ENCODE measurements around the gene GH2.
"Not testable (repeated sequence)": the region's sequence is repeated elsewhere in the genome, so short reads cannot be mapped to it uniquely, and the experiment has no call there.

GH2 gene

GRCh38 chr17:63874061-63874626 lies 7.6 kb downstream of the GH2 start:
- H3K27me3 ChIP-seq (ENCODE audit: control insufficient read depth in 1 of 2, insufficient read depth in 1 of 2, low read length in 2 of 2) = peaks cover 0 to 11% of the 10 kb centered on the region in 2 experiments
- not testable (repeated sequence) for H3K4ac ChIP-seq (ENCODE audit: low read depth in 1 of 2, low read length in 2 of 2); H3K18ac ChIP-seq (ENCODE audit: low read depth in 1 of 2, low read length in 2 of 2); H2BK15ac ChIP-seq (ENCODE audit: low read depth, poor library complexity, severe bottlenecking); H3K4me1 ChIP-seq (ENCODE audit: control insufficient read depth, insufficient read depth, low read depth, low read length); H3K4me2 ChIP-seq (ENCODE audit: low read length, poor library complexity, severe bottlenecking); H2BK12ac ChIP-seq (ENCODE audit: low read length in 2 of 2); H2AFZ ChIP-seq (ENCODE audit: low read depth, low read length); H3K4me3 ChIP-seq (ENCODE audit: insufficient read depth in 1 of 2, low read depth in 1 of 2, low read length in 2 of 2); H3K36me3 ChIP-seq (ENCODE audit: control insufficient read depth in 1 of 2, insufficient read depth in 2 of 2, low read depth in 1 of 2, low read length in 2 of 2); DNase-seq; H2BK5ac ChIP-seq (ENCODE audit: low read depth, low read length, poor library complexity, severe bottlenecking); H4K8ac ChIP-seq (ENCODE audit: low read length); H3K14ac ChIP-seq (ENCODE audit: low read length in 2 of 2); H3K9me3 ChIP-seq (ENCODE audit: control insufficient read depth, low read length); H3K27ac ChIP-seq (ENCODE audit: low read length, poor library complexity, severe bottlenecking); H2BK120ac ChIP-seq (ENCODE audit: low read depth, low read length); H4K91ac ChIP-seq (ENCODE audit: low read length); H3K79me1 ChIP-seq (replicated peaks; ENCODE audit: low read length, poor library complexity, severe bottlenecking); H2AK5ac ChIP-seq (ENCODE audit: low read length, severe bottlenecking); H3K23ac ChIP-seq (ENCODE audit: low read length in 2 of 2); H3K9ac ChIP-seq (ENCODE audit: low read length)
- WGBS = 70% methylated on average over 3 of the region's 8 CpGs

GRCh38 chr17:63873577-63873976 lies 8.2 kb downstream of the GH2 start, which contains the start of gene CSH2:
CSH2 (minus strand) TSS chr17:63873677; CDS start chr17:63873614, 63 bp downstream.
- not testable (repeated sequence) for H3K9ac ChIP-seq (ENCODE audit: low read length); H3K4ac ChIP-seq (ENCODE audit: low read depth in 1 of 2, low read length in 2 of 2); H3K36me3 ChIP-seq (ENCODE audit: control insufficient read depth in 1 of 2, insufficient read depth in 2 of 2, low read depth in 1 of 2, low read length in 2 of 2); H3K9me3 ChIP-seq (ENCODE audit: control insufficient read depth, low read length); H4K8ac ChIP-seq (ENCODE audit: low read length); H2BK120ac ChIP-seq (ENCODE audit: low read depth, low read length); H3K23ac ChIP-seq (ENCODE audit: low read length in 2 of 2); H3K4me3 ChIP-seq (ENCODE audit: insufficient read depth in 1 of 2, low read depth in 1 of 2, low read length in 2 of 2); H3K79me1 ChIP-seq (replicated peaks; ENCODE audit: low read length, poor library complexity, severe bottlenecking); H2AFZ ChIP-seq (ENCODE audit: low read depth, low read length); H3K4me2 ChIP-seq (ENCODE audit: low read length, poor library complexity, severe bottlenecking); H3K14ac ChIP-seq (ENCODE audit: low read length in 2 of 2); H2BK12ac ChIP-seq (ENCODE audit: low read length in 2 of 2); H4K91ac ChIP-seq (ENCODE audit: low read length); H3K27ac ChIP-seq (ENCODE audit: low read length, poor library complexity, severe bottlenecking); H2BK15ac ChIP-seq (ENCODE audit: low read depth, poor library complexity, severe bottlenecking); DNase-seq; H3K18ac ChIP-seq (ENCODE audit: low read depth in 1 of 2, low read length in 2 of 2); H2BK5ac ChIP-seq (ENCODE audit: low read depth, low read length, poor library complexity, severe bottlenecking); H3K4me1 ChIP-seq (ENCODE audit: control insufficient read depth, insufficient read depth, low read depth, low read length); H2AK5ac ChIP-seq (ENCODE audit: low read length, severe bottlenecking)
- peaks cover 0 to 10% of the 10 kb centered on the region in 2 experiments for H3K27me3 ChIP-seq (ENCODE audit: control insufficient read depth in 1 of 2, insufficient read depth in 1 of 2, low read length in 2 of 2)
- no CpG with 5 or more reads among the region's 7 CpGs for WGBS

- H3K4me3 ChIP-seq (ENCODE audit: insufficient read depth in 1 of 2, low read depth in 1 of 2, low read length in 2 of 2); H3K14ac ChIP-seq (ENCODE audit: low read length in 2 of 2); H3K4ac ChIP-seq (ENCODE audit: low read depth in 1 of 2, low read length in 2 of 2); H2BK120ac ChIP-seq (ENCODE audit: low read depth, low read length); H3K4me2 ChIP-seq (ENCODE audit: low read length, poor library complexity, severe bottlenecking); H3K9ac ChIP-seq (ENCODE audit: low read length); H3K18ac ChIP-seq (ENCODE audit: low read depth in 1 of 2, low read length in 2 of 2); H3K27ac ChIP-seq (ENCODE audit: low read length, poor library complexity, severe bottlenecking); H3K36me3 ChIP-seq (ENCODE audit: control insufficient read depth in 1 of 2, insufficient read depth in 2 of 2, low read depth in 1 of 2, low read length in 2 of 2); H3K27me3 ChIP-seq (ENCODE audit: control insufficient read depth in 1 of 2, insufficient read depth in 1 of 2, low read length in 2 of 2); H3K9me3 ChIP-seq (ENCODE audit: control insufficient read depth, low read length); H4K8ac ChIP-seq (ENCODE audit: low read length); H2BK15ac ChIP-seq (ENCODE audit: low read depth, poor library complexity, severe bottlenecking); H2AK5ac ChIP-seq (ENCODE audit: low read length, severe bottlenecking); H2BK12ac ChIP-seq (ENCODE audit: low read length in 2 of 2); H3K23ac ChIP-seq (ENCODE audit: low read length in 2 of 2); H3K79me1 ChIP-seq (replicated peaks; ENCODE audit: low read length, poor library complexity, severe bottlenecking); H4K91ac ChIP-seq (ENCODE audit: low read length); H3K4me1 ChIP-seq (ENCODE audit: control insufficient read depth, insufficient read depth, low read depth, low read length); DNase-seq; H2BK5ac ChIP-seq (ENCODE audit: low read depth, low read length, poor library complexity, severe bottlenecking); H2AFZ ChIP-seq (ENCODE audit: low read depth, low read length): not testable (repeated sequence)
- 96% methylated on average over 3 of the region's 15 CpGs for whole genome bisulfite sequencing
Observed at GRCh38 chr17:63871646-63872365, 9.9 kb downstream of the GH2 start.

- WGBS = 100% methylated on average over 2 of the region's 4 CpGs
- H3K23ac ChIP-seq (ENCODE audit: low read length in 2 of 2); H2BK120ac ChIP-seq (ENCODE audit: low read depth, low read length); H3K27me3 ChIP-seq (ENCODE audit: control insufficient read depth in 1 of 2, insufficient read depth in 1 of 2, low read length in 2 of 2); H3K4me2 ChIP-seq (ENCODE audit: low read length, poor library complexity, severe bottlenecking); H3K14ac ChIP-seq (ENCODE audit: low read length in 2 of 2); H4K91ac ChIP-seq (ENCODE audit: low read length); H3K9ac ChIP-seq (ENCODE audit: low read length); H3K36me3 ChIP-seq (ENCODE audit: control insufficient read depth in 1 of 2, insufficient read depth in 2 of 2, low read depth in 1 of 2, low read length in 2 of 2); H3K18ac ChIP-seq (ENCODE audit: low read depth in 1 of 2, low read length in 2 of 2); H3K4ac ChIP-seq (ENCODE audit: low read depth in 1 of 2, low read length in 2 of 2); H3K4me1 ChIP-seq (ENCODE audit: control insufficient read depth, insufficient read depth, low read depth, low read length); H4K8ac ChIP-seq (ENCODE audit: low read length); H2AFZ ChIP-seq (ENCODE audit: low read depth, low read length); DNase-seq; H3K27ac ChIP-seq (ENCODE audit: low read length, poor library complexity, severe bottlenecking); H2BK12ac ChIP-seq (ENCODE audit: low read length in 2 of 2); H3K9me3 ChIP-seq (ENCODE audit: control insufficient read depth, low read length); H3K4me3 ChIP-seq (ENCODE audit: insufficient read depth in 1 of 2, low read depth in 1 of 2, low read length in 2 of 2); H3K79me1 ChIP-seq (replicated peaks; ENCODE audit: low read length, poor library complexity, severe bottlenecking); H2BK5ac ChIP-seq (ENCODE audit: low read depth, low read length, poor library complexity, severe bottlenecking); H2AK5ac ChIP-seq (ENCODE audit: low read length, severe bottlenecking); H2BK15ac ChIP-seq (ENCODE audit: low read depth, poor library complexity, severe bottlenecking): not testable (repeated sequence)
Observed at GRCh38 chr17:63870292-63870665, 11.5 kb downstream of the GH2 start.
